ENCODE measurements around the gene SGPL1. TPM values are rescaled to one million over a fixed set of nuclear protein-coding genes. Genes with fewer than 3 reads are reported as not detected.

The SGPL1 gene
- total and polyA plus RNA-seq, 2 of the 8 experiments (the other 6 are each of a cell fraction or from before 2014, with no cell fraction given), result 20.5 to 51.6 TPM

DNA sequence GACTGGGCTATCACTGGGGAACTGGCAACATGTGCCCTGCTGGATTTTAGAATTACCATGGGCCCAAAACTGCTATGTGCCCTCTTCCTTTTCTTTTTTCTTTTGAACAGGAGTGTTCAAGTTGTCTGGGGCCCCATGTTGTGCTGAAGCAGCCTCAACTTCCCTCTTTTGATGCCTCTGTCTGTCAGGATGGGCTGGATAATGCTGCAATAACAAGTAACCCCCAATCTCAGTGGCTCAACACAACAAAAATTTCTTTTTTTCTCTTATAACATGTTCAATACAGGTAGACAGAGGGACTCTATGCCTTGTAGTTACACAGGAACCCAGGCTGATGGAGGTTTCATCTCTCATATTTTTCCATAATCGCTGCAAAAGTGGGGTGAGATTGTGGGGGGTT lies 80.8 kb downstream of the SGPL1 start (continued):
- TF ChIP-seq, protein P1, sequence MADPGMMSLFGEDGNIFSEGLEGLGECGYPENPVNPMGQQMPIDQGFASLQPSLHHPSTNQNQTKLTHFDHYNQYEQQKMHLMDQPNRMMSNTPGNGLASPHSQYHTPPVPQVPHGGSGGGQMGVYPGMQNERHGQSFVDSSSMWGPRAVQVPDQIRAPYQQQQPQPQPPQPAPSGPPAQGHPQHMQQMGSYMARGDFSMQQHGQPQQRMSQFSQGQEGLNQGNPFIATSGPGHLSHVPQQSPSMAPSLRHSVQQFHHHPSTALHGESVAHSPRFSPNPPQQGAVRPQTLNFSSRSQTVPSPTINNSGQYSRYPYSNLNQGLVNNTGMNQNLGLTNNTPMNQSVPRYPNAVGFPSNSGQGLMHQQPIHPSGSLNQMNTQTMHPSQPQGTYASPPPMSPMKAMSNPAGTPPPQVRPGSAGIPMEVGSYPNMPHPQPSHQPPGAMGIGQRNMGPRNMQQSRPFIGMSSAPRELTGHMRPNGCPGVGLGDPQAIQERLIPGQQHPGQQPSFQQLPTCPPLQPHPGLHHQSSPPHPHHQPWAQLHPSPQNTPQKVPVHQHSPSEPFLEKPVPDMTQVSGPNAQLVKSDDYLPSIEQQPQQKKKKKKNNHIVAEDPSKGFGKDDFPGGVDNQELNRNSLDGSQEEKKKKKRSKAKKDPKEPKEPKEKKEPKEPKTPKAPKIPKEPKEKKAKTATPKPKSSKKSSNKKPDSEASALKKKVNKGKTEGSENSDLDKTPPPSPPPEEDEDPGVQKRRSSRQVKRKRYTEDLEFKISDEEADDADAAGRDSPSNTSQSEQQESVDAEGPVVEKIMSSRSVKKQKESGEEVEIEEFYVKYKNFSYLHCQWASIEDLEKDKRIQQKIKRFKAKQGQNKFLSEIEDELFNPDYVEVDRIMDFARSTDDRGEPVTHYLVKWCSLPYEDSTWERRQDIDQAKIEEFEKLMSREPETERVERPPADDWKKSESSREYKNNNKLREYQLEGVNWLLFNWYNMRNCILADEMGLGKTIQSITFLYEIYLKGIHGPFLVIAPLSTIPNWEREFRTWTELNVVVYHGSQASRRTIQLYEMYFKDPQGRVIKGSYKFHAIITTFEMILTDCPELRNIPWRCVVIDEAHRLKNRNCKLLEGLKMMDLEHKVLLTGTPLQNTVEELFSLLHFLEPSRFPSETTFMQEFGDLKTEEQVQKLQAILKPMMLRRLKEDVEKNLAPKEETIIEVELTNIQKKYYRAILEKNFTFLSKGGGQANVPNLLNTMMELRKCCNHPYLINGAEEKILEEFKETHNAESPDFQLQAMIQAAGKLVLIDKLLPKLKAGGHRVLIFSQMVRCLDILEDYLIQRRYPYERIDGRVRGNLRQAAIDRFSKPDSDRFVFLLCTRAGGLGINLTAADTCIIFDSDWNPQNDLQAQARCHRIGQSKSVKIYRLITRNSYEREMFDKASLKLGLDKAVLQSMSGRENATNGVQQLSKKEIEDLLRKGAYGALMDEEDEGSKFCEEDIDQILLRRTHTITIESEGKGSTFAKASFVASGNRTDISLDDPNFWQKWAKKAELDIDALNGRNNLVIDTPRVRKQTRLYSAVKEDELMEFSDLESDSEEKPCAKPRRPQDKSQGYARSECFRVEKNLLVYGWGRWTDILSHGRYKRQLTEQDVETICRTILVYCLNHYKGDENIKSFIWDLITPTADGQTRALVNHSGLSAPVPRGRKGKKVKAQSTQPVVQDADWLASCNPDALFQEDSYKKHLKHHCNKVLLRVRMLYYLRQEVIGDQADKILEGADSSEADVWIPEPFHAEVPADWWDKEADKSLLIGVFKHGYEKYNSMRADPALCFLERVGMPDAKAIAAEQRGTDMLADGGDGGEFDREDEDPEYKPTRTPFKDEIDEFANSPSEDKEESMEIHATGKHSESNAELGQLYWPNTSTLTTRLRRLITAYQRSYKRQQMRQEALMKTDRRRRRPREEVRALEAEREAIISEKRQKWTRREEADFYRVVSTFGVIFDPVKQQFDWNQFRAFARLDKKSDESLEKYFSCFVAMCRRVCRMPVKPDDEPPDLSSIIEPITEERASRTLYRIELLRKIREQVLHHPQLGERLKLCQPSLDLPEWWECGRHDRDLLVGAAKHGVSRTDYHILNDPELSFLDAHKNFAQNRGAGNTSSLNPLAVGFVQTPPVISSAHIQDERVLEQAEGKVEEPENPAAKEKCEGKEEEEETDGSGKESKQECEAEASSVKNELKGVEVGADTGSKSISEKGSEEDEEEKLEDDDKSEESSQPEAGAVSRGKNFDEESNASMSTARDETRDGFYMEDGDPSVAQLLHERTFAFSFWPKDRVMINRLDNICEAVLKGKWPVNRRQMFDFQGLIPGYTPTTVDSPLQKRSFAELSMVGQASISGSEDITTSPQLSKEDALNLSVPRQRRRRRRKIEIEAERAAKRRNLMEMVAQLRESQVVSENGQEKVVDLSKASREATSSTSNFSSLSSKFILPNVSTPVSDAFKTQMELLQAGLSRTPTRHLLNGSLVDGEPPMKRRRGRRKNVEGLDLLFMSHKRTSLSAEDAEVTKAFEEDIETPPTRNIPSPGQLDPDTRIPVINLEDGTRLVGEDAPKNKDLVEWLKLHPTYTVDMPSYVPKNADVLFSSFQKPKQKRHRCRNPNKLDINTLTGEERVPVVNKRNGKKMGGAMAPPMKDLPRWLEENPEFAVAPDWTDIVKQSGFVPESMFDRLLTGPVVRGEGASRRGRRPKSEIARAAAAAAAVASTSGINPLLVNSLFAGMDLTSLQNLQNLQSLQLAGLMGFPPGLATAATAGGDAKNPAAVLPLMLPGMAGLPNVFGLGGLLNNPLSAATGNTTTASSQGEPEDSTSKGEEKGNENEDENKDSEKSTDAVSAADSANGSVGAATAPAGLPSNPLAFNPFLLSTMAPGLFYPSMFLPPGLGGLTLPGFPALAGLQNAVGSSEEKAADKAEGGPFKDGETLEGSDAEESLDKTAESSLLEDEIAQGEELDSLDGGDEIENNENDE (IDR thresholded peaks at IDR 0.05; ENCODE audit: insufficient replicate concordance, low read length), result no peak
